HPDE6-E6E7 (cell line): ENCODE measurements around the gene DAB2IP.

Source experiments
- DNase-seq: peaks from one replicate; pipeline ENCODE4 v3.0.0; 2011; ENCODE audit warnings: missing footprints; ENCODE audit errors: extremely low spot score

Gene DAB2IP

DNA sequence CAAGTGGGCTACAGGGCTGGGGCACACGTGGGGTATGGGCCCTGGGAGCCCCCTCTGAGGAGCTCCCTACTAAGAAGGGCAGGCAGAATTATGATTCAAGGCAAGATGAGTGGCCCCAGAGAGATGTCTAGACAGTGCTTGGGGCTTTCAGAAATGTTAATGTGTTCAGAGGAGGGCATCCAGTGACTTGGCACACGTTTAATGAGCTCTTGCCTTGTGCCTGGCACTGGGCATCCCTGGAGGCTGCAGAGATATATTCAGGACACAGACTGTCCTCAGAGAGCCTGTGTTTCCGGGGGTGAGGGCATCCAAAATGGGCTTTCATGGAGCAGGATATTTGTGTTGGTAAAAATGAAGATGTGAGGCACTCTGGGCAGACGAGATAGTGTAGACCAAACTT, 25.4 kb upstream of the DAB2IP start:
- no peak for DNase-seq

GRCh38 chr9:121627427-121627826, 24.0 kb upstream of the DAB2IP start:
- DNase-seq, result no peak

DNA sequence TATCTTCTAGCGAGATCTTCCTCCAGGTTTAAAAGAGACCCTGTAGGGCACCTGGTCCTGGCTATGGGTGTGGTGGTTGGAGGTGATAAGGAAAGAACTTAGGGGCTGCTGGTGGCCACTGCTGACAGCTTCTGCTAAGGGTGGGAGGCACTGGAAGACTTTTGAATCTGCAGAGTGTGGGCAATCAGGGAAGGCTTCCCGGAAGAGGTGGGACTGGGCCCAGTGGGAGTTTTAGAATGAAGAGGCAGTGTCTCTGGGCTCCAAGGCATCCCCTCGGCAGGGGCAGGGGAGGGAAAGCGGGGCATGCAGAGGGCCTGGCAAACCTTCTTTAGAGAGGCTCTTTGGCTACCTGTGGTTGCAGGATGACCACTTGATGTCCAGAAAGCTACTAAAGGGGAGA, 23.0 kb upstream of the DAB2IP start:
- DNase-seq, result no peak

DNA sequence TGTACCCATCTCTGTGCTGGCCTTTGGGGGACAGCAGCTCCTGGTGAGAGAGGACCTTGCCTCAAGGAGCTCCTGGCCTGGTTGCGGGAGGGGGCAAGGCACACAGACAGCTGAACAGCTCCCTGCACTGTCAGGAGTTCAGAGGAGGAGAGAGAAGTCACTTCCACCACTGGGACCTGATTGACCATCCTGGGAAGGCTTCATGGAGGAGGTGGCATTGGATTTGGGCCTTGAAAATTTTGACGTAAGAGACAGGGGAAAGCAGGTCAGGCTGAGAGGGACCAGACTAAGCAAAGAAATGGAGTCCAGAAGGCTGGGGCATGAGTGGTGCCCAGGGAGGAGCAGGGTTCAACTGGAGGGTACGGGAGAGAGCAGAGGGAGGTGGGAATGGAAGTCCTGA, 20.3 kb upstream of the DAB2IP start:
- no peak for DNase-seq

DNA sequence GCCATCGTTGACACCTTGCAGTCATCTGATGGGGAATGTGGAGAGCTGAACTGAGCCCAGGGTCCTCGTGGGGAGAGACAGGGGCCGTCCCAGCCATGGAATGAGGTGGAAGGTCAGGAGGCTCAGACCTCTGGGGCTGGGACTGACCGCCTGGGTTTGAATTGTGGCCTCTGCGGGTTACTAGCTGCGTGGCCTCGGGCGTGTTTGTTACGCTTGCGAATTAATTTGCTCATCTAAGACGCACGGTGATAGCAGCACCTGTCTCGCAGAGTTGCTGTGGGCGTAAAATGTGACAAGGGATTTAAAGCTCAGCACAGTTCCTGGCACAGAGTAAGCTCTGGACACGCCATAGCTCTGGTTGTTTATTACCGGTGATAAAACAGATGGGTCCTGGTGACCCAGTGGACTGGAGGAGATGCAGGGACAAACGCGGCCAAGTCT, 19.4 kb upstream of the DAB2IP start:
- no peak for DNase-seq

- no peak for DNase-seq
These were observed 18.2 kb upstream of the DAB2IP start for GRCh38 chr9:121633119-121633714.

DNA sequence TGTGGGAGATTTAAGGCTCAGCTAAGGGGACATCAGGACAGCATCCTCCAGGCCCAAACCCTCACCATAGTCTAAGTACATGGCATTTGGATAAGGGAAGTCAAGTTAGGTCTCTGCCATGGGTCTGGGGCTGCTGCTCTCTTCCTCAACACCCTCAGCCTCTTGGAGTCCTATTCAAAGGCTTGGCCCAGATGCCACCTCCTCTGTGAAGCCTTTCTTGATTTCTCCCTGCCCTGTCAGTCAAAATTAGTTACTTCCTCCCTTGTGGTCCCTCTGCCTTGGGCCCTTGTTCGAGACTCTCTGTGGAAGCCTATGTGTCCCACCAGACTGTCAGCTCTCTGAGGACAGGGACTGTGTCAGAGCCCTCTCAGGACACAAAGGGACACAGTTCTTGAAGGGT, 17.7 kb upstream of the DAB2IP start:
- DNase-seq, result no peak

- DNase-seq, result no peak
These were observed 16.8 kb upstream of the DAB2IP start for GRCh38 chr9:121634329-121635261.

DNA sequence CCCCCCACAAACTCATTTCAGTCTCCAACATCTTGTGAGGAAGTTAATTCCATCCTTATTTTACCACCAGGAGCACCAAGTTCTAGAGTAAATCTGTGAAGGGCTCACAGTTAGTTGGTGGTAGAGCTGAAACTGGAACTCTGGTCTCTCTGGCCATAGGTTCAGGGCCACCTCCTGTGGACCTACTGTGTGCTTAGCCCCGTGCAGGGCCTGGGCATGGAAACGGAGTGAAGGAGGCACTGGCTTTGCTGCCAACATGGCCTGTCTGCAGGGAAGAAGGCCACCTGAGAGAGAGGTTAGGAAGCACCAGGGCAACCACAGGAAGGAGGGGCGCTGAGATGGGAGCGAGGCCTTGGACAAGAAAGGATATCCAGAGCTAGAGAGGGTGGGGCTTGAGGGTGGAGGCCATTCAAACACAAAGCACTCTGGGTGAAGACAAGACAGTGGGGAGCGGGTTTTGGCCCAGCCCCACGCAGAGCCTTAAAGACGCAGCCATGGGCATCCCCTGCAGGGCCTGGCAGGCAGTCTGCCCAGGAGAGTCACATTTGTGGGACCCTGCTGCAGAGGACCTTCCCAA, 16.0 kb upstream of the DAB2IP start:
- no peak for DNase-seq

DNA sequence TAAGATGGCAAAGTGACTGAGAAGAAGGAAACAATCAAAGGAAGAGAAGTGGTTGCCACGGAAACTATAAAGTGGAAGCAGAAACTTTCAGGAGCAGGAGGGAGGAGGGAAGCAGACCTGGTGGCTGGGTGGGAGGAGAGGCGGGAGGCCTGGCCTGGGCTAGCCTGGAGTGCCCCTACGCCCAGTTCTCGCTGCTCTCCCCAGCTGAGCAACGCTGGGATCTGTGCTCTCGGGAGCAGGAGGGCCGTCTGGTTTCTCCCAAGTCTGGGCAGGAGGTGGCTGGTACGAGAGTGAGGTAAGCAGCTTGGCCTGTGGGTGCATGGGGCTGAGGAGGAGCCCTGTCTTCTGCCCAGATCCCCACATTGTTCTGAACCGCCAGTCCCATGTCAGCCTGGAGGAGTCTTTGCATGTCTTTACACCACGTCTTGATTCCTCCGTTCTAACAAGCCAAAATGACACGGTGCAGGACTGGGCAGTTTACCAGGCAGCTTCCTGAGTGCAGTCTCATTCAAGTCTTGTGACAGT, 15.0 kb upstream of the DAB2IP start:
- peak; percentile 41 for DNase-seq

GRCh38 chr9:121636978-121637712, 14.3 kb upstream of the DAB2IP start:
- no peak for DNase-seq

- no peak for DNase-seq
These were observed 13.7 kb upstream of the DAB2IP start for GRCh38 chr9:121637713-121638220.

- no peak for DNase-seq
These were observed 13.0 kb upstream of the DAB2IP start for GRCh38 chr9:121638399-121638798.

DNA sequence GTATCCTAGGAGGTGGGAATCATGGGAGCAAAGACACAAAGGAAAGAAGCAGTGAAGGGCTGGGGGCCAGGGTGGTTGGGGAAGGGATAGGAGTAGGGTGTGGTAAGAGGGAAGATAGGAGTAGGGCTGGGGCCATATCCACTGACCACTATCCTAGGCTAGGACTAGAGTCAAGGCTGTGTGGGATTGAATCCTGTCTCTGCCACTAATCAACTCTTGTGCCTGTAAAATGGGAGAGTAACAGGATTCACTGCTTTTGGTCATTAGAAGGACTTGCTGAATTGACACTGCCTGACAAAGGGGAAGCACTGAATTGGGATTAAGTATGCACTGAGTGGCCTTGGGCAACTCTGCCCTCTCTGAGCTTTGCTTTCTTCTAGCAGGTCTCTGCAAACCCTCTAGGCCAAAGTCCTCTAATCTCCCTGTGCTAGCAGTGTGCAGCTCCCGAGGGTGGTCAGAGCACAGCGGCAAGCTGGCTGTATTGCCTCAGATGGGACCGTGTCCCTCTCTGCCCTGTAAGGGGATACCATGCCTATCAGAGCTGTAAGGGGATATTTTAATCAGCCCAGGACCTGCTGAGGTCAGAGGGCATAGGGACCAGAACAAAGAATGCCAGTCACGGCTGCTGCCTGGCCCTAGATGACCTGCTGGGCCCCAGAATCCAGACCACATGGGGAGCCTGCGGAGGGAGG, 12.4 kb upstream of the DAB2IP start:
- DNase-seq, result no peak

- DNase-seq, result no peak
These were observed 11.8 kb upstream of the DAB2IP start for GRCh38 chr9:121639619-121640018.

DNA sequence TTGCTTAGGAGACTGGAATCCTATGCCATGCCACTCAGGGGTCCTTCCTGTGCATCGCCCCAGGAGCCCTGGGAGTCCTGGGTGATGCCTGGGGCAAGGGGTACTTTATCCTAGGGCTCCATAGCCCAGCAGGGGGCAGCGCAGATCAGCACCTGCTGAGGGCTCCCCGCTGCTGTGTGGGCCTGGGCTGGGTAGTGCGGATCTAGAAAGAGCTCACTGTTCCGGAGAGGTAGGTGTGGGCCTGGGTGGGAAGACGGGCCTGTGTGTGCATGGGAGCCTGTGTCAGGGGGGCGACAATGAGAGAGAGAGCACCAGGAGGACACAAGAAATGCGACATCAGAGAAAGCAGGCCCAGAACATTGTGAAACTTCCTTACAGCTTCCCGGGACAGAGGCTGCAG, 11.4 kb upstream of the DAB2IP start:
- DNase-seq, result no peak

DNA sequence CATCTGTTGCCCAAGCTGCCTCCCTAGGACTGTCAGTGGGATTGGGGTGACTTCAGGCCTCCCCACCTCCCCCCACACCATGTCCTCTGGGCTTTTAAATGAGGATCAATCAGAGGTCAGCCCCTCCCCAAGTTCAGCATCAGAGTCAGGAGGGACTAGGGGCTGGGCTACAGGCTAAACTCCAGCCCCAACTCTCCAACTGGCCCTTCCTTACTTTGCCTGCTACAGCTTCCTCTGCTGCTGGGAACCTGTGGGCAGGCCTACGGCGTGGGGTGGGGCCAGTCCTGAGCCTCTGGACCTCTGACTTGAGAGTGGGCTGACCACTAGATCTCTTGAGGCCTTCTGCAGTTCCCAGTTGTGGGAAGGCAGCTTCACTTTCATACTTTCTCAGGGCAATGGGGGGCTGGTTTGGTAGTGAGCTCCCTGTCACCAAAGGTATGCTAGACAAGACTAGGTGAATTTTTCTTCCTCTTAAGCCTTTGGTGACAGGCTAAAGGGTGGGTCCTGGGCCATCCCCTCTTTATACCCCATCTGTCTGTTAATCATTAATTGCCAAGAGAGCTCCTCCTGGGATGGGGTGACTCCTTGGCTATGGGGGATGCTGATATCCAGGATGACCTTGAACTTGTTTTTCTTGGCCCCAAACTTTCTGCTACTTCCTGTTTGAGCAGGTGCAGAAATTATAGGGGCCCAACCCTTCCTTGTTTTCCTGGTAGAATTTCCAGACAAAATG, 10.8 kb upstream of the DAB2IP start:
- DNase-seq, result no peak

DNA sequence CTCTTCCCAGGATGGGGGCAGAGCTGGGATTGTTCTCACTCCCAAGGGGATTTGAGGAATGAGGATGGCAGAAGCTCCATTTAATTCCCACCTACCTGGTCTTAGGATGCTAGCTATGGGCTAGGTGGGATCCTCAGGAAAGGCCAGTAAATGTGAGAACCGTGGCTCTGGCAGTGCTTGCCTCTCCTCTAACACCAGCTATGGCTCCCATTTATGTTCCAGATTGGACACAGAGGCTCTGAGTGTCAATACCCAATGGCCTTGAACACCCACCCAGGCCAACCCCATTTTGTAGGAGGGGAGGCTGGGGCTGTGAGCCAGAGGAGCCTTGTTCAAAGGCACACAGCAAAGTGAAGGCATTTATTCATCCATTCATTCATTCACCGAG, 10.2 kb upstream of the DAB2IP start:
- no peak for DNase-seq

GRCh38 chr9:121642758-121643157, 8.7 kb upstream of the DAB2IP start:
- DNase-seq, result no peak

- DNase-seq, result no peak
These were observed 8.0 kb upstream of the DAB2IP start for GRCh38 chr9:121643473-121643872.
